ENCODE measurements around the gene AGBL1. TPM values are rescaled to one million over a fixed set of nuclear protein-coding genes. Genes with fewer than 3 reads are reported as not detected.

Gene AGBL1
- under 0.01 TPM in 1 of 2 replicates, not detected in the other for total RNA-seq (2014; rRNA removed)
- polyA plus RNA-seq (2012), result not detected

DNA sequence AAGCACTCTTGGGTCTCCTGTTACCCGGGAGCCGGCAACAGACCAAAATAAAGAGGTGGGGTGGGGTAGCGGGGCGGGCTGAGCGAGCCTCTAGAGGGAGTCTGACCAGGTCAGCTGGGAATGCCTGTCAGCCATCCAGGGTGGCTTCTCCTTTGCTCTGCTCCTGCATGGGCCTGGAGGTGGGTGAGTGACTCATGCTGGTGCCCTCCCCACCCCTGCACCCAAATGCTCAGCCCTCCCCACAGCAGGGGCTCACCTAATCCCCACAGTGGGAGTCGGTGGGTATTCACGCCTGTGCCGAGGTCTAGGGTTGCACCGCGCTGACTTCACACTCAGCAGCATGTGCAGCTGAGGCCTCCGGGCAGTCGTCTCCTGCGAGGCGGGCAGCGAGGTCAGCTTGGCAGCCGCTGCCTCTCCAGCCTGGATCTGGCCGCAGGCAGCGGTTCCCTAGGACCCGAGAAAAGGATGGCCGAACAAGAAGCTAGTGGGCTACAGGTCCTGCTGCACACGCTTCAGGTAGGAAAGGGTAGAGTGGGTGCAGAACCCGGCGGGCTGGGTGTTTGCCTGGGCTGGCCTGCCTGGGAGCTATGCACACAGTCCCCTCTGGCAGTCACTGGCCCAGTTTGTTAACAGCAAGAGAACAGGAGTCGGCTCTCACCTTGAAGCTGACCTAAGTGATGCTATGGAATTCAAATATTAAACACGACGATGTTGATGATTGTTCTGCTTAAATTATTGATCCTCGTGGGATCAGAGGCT is at the start of gene AGBL1:
Gene AGBL1 (plus strand): TSS at position 364 of the 759 bp plus-strand sequence.
- DNase-seq (ENCODE audit: low read depth), result no peak

DNA sequence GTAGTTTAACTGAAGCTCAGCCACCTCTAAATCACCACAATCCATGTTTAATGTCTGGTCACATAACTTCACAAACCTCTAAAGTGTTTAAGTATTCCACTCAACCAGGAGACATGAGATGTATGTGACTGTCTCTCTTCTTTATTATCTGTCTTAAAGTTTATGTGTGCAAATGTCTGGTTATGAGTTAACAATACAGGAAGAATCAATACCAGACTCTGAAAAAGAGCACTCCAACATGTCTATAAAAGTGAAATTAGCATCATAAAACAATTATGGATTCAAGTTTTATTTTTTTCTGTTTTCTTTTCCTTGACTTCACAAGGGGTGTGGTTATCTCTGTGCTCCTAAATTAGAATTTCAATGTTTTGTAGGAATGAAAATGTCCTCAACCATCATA is 44.8 kb upstream of the AGBL1 start:
- DNase-seq (ENCODE audit: low read depth), result no peak

DNA sequence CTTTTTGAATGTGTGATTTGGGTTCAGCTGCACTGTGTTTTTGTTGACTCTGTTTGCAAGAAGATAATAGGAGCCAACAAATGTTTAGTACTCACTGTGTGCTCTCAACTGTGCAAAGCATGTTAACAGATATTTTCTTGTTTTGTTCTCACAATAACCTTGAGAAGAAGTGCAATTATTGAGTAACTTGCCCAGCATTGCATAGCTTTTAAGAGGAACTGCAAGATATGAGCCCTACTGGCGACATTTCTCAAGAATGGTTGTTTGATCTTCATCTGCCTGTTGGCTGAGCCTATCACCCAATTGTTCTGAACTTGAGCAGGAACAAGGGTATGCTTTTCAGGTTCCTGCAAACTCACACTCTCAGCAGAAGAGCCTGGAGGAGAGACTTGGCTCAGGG is 43.4 kb upstream of the AGBL1 start:
- no peak for DNase-seq (ENCODE audit: low read depth)

DNA sequence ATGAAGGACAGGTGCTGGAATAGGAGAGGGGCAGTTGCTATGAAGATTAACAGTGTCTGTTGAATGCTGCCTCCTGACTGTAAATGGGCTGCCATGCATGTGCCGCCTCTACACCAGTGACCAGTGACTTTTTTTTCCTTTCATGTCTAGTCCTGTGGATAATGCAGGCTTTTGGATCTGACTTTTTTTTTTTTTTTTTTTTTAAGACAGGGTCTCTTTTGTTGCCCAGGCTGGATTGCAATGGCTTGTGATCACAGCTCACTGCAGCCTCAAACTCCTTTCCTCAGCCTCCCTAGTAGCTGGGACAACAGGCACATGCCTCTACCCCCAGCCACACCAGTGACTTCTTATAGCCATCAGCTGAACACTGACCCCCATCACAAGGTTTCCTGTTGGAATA is 41.2 kb upstream of the AGBL1 start:
- DNase-seq (ENCODE audit: low read depth), result no peak

DNA sequence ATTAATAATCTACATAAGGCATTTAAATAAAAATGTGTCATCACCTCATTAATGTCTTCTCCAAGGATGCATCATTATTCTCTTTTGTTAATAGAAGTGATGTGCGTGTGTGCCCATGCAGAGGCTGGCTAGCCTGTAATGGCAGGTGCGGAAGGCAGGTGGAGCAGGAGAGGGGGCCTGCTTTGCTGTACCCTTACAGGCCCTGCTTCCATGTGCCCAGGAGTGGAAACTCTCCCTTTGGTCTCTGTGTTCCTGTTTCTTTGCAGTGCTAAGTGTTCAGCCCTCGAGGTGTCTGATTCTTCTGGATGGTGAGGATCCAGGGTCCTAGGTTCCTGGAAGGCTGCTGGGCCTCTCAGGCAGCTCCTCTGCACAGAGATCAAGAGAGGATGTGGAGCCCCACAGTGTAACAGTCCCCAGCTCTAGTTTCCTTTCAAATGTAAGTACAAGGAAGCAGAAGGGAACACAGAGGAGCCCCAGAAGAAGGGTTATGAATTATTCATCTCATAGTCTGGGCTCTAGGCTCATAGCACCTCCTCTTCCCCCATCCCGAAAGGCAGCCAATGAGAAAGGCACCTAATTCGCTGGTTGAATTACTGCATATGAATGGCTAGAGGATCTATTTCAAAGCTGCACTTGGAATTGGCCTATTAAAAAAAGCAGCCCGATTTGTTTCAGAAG is 39.2 kb upstream of the AGBL1 start:
- DNase-seq (ENCODE audit: low read depth), result no peak

DNA sequence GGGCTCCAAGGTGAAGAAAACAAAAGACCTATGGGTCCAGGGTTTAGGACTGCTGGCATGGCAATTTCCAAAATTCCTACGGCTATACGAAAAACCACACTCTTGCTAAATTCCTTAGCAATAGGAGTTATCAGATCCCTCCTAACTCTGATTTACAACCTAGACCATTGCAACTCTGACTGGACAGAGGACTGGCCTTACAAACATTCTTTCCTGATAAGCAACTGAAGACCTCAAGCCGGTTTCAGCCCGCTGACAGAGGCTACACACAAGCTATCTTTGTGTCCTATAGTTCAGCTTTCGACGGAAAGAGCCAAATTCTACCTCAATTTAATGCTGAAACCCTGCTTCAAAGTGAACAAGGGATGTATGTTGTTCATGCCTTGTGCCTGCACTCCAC is 38.3 kb upstream of the AGBL1 start:
- no peak for DNase-seq (ENCODE audit: low read depth)

DNA sequence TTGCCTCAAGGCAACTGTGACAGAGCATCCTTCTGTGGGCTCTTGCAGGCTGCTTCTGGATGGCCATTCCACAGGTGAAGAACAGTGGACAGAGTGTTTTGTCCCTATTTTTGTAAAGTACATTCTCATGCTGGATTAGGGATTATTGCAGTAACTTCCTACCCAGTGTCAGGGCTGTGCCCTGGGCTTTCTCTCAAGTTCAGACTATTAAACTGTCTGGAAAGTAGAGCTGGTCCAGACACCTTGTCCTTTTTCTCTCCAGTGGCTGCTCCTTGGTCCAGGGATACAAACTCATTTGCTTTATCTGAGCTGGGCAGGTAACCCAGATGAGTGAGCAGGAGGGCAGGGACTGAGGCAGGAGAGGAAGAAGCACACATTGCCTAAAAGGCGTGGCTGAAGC is 37.4 kb upstream of the AGBL1 start:
- no peak for DNase-seq (ENCODE audit: low read depth)

DNA sequence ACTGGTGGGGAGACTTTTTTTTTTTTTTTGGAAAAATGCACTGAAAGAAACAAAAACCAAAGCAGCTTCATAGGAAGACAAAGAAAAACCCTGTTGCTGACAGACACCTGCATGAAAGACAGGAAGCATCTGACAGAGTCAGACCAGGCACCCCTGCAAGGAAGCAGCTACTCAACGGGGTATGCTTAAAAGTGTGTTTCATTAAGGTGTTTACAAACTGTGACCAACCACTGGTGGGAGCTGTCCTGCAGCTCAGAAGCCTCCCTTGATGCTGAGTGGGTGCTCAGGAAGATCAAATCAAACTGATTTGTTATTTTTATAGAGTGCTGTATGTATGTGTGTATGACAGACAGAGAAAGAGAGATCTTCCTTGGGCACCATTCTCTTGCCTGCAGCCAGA is 34.7 kb upstream of the AGBL1 start:
- no peak for DNase-seq (ENCODE audit: low read depth)

DNA sequence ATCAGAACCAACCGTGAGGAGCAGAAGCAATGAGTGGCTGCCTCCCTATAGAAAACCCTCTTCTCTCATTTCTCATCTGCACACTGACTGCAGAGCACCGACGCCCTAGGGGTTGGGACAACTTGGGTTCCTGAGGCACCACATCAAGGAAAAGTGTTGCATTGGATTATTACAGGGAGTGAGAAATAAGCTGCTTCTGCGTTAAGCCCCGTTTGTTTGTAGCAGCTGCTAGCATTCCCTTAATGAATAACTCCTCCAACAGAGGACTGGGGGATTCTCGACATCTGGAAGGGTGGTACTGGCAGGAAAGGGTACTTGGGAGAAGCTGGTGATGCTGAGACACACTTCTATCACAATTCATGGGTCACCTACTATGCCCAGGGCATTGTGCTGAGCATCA is 25.3 kb upstream of the AGBL1 start:
- no peak for DNase-seq (ENCODE audit: low read depth)

DNA sequence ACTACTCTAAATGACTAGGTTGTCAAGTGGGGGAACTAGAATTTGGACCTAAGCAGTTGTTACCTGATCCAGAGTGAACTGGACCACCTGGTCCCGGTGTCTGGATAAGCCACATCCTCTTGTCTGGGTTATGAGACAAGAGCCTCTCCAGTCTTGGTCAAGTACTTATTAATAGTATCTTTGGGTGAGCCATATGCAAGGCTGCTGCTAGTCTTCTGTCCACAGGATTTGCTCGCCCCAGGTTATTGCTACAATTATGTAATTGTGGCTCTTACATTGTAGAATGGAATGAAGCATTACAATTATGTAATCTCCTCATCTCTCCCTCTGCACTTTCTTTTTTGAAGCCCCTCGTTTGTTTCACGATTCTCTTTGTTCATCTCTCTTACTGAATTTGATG is 24.0 kb upstream of the AGBL1 start:
- DNase-seq (ENCODE audit: low read depth), result no peak

DNA sequence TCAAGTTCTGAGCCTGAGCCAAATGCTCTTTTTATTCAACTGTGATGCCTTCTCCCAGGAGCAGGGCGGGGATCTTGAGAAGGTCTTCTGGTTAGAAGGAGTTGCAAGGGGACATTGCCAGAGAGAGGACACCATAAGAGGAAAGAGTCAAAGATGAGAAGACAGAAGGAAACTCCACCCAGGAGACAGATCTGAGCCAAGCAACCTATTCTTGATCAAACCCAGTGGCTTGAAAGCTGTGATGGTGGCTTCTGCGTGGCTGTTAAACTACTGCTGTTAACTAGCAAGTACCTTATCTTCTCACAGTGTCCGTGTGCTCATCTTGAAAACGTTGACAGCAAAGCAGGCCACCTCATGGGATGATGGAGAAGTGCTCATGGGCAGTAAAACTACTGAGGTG is 19.8 kb upstream of the AGBL1 start:
- no peak for DNase-seq (ENCODE audit: low read depth)

DNA sequence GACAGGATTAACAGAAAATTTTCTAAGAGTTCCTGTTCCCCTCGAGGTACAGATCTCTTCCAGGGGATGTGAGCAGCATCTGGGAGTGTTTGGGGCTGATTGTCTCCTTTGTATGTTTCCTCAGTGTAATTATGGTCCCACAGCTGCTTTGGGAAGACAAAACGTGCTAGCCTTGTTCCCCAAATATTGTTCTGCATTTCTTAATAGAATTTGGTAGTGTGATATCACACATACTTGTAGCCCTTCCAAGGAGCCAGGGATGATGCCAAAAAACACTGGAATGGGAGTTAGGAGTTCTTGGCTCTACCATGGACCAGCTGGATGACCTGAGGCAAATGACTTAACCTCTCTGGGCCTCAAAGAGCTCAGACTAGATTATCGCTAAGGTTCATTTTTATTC is 19.0 kb upstream of the AGBL1 start:
- DNase-seq (ENCODE audit: low read depth), result no peak

DNA sequence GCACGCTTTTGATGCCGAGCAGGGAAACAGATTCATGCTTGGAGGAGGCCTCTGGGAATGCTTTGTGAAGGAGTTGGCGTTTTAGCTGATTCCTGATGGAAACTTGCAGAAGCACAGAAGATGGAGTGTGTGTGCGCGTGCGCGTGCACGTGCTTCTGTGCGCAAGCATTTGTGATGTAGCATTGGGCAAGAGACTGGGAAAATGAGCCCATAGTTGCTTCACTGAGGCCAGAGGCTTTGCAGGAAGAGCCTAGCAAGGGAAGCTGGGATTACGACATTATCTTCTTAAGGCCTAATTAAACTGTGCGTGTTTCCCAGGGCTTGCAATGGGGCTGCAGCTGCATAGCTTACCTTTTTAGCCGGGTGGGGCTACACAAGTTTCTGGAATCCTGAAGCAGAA is 18.1 kb upstream of the AGBL1 start:
- DNase-seq (ENCODE audit: low read depth), result no peak

DNA sequence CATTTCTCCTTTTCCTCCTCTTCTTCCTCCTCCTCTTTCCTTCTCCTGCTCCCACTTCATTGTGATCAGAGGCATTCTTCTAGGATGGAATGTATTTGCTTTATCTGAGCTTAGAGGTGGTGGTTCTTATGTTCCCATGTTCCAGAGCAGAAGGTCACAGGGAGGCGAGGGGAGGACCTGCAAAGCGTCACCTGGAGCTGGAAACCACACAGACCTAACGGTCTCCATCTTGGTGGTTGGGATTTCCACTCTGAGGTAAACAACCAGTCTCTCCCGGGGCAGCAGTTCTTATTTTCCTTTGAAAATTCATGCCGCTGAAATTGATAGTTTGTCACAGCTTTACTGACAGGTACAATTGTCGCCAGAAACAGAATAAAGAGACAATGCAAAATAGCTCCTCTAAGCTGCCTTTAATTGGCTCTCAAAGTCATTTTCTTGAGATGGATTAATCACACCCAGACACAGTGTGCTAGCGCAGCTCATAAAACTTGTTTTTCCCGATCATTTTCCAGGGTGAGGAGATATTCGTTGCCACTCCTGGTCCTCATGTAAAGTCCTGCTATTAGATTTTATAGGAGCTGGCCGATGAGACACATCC is 16.9 kb upstream of the AGBL1 start:
- no peak for DNase-seq (ENCODE audit: low read depth)

DNA sequence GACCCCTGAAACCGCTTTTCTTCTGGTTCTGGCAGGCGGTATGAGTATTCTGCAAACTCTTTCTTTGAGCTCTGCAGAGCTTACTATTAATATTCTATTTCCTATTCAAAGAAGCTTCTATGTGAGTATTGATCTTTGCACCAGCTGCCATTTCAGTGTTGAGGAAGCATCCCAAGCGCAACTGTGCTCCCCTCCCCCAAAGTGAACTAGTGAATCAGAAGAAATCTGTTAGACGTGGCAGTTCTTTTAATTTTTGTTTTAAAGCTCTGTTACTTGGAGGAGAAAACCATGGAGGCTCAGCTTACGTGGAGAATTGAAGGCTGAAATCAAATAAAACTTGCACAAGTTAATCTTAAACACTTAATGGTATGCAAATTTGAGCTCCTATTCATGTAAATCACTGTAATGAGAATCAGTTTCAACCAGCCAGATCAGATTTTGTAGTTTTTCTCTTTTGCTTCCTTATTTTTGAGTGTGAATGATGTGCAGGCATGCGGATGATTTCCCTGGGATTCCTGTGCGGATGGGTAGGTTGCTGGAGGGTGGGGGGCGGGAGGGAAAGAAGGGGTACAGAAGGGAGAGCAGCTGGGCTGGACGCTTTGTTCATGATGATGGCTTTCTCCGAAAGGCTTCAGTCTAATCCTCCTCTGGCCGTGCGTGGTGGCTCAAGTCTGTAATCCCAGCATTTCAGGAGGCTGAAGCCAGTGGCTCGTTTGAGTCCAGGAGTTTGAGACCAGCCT is 16.1 kb upstream of the AGBL1 start:
- no peak for DNase-seq (ENCODE audit: low read depth)

DNA sequence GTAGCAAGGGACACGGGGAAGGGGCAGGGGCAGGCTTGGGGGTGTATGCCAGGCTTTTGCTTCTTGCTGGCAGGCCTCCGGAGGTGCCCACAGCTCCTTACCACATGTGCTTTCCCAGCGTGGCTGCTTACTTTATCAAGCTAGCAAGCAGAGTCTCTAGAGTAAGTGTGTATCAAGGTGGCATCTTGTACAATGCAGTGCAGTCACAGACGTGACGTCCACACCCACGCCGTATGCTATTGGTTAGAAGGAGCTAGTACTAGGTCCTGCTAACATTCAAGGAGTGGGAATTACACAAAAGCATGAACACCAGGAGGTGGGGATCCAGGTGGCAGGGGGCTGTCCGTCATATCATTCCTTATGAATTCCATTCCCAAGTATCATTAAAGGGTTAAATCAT is 15.3 kb upstream of the AGBL1 start:
- no peak for DNase-seq (ENCODE audit: low read depth)

DNA sequence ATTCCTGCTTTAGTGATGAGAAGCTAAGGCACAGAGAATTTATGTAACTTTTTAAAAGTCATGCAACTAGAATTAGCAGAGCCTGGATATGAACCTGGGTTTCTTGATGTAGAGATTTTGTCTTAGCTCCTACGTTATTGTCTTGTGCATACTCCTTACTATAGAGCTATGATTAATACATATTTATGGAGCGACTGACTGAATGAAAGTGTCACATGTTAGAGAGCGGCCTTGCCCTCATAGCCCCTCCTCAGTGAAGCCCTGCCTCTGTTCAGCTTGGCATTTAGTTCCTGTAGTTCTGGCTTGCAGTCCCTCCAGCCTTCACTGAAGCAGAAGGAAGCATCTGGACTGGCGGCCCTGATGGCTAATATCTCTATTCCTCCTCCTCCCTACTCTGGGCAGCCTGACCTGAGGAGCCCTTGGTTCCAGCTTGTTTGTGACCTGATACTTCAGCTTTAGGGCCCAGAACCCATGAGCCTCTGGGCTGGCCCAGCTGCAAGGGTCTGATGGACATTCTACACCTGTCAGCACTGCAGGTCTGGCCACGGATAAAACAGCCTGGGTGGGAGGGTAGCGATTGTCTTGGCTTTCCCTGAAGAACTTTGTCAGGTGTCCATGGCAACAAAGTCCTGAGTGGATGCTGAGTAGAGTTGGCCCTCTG is 13.4 kb upstream of the AGBL1 start:
- no peak for DNase-seq (ENCODE audit: low read depth)

DNA sequence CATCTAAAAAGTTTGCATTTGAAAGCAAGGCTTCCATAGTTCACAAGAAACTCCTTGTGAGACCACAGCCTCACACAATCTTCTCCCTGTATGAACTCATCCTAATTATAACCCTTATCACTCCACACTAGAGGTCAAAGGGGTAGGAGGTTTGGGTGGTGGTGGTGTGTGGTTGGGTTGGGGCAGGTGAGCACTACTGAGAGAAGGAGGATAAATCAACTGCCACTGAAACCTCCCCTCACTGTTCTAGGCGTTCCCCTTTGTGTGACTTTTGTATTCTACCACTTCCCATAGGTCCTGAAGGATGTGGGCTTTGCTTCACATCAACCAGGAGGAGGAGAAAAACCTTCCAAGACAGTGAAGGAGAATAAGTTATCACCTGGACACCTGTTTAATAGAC is 6.4 kb upstream of the AGBL1 start:
- no peak for DNase-seq (ENCODE audit: low read depth)

DNA sequence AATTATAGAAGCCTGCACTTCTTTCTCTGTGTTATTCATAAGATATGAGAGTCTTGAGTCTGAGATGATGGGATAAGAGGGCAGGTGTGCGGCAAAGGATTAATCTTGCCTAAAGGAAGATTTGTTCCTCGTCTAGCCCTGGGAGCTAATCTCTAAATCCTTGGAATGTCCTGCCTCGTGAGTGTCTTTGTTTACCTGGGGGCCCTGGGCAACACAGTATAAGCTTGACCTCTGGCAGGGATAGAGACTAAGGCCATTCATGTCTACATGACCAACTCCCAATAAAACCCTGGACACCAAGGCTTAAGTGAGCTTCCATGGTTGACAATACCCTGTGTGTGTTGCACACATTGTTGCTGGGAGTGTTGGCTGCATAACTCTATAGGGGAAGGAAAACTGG is 3.2 kb upstream of the AGBL1 start:
- no peak for DNase-seq (ENCODE audit: low read depth)

DNA sequence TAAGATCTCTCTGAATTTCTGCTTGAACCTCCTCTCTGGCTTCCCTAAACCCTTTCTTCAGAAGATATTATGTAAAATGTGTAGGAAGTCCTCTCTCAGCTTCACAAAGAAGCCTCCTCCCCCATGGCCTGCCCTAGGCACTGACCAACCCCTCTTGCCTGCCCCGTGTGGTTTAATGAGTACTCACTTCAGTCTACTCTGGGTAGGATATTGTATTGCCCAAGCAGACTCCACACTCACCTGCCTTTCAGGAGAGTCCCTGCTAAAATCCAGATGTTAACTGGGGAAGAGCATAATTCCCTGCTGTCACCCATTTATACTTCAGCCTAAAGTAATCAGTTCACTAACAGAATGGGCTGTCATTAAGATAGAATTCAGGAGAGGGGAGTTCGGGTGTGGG is 2.6 kb upstream of the AGBL1 start:
- no peak for DNase-seq (ENCODE audit: low read depth)

DNA sequence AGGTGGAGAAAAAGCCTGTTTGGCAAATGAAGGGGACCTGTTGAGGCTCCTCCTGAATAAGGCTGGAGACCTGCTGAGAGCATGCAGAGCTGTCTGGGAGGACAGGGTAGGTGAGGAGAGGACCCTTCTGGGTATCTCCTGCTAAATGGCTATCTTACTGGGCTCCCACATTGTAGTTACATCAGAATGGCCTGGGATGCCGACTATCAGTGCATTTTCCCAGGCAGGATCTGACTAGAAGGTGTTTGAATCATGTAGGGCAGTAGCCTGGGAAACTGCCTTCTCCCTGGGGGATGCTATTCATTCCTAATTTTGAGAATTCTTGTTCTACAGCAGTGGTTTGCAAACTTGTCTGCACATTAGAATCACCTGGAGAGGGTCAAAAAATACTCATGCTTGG is 631 bp downstream of the AGBL1 start:
- no peak for DNase-seq (ENCODE audit: low read depth)

Data from LHCN-M2 (cell line).